GM20000 (cell line): ENCODE measurements around the gene VPS26C.

Experiments
- DNase-seq: peaks from one replicate; pipeline ENCODE4 v3.0.0; 2012; ENCODE audit warnings: low spot score
- CTCF ChIP-seq: IDR thresholded peaks from 2 replicates; pipeline ENCODE4 v1.5.1; 2012; ENCODE audit warnings: mild to moderate bottlenecking, control low read depth; ENCODE audit errors: extremely low read depth, missing control alignments

Gene VPS26C

GRCh38 chr21:37232274-37233018, 34.7 kb downstream of the VPS26C start:
- no peak for TF ChIP-seq CTCF
- peak; percentile 69 for DNase-seq

GRCh38 chr21:37231671-37232070, 35.5 kb downstream of the VPS26C start:
- TF ChIP-seq CTCF, result no peak
- no peak for DNase-seq

GRCh38 chr21:37231249-37231645, 35.9 kb downstream of the VPS26C start:
- DNase-seq, result no peak
- TF ChIP-seq CTCF, result no peak

- TF ChIP-seq CTCF, result no peak
- DNase-seq, result no peak
These were observed 36.4 kb downstream of the VPS26C start for GRCh38 chr21:37230632-37231248.

- TF ChIP-seq CTCF, result no peak
- DNase-seq, result no peak
These were observed 39.1 kb downstream of the VPS26C start for GRCh38 chr21:37228003-37228400.

- no peak for DNase-seq
These were observed 39.8 kb downstream of the VPS26C start for GRCh38 chr21:37227071-37228002.

More at GRCh38 chr21:37227071-37228002, 39.8 kb downstream of the VPS26C start:
- TF ChIP-seq CTCF, result no peak
